Hindlimb muscle (tissue), 1 donor: ENCODE data around the gene DDC. TPM values are rescaled to one million over a fixed set of nuclear protein-coding genes. Genes with fewer than 3 reads are reported as not detected.

Experiments
- DNase-seq: peaks from one replicate; pipeline ENCODE4 v3.0.0-alpha.2; 2013
- polyA plus RNA-seq: library from polyadenylated mRNA; unstranded; fragments of 120-200 nt; gene quantifications from one replicate; pipeline ENCODE4 v1.2.1, GENCODE V29; 2013; ENCODE audit not compliant: insufficient read length

The DDC gene
- polyA plus RNA-seq: not detected

DNA sequence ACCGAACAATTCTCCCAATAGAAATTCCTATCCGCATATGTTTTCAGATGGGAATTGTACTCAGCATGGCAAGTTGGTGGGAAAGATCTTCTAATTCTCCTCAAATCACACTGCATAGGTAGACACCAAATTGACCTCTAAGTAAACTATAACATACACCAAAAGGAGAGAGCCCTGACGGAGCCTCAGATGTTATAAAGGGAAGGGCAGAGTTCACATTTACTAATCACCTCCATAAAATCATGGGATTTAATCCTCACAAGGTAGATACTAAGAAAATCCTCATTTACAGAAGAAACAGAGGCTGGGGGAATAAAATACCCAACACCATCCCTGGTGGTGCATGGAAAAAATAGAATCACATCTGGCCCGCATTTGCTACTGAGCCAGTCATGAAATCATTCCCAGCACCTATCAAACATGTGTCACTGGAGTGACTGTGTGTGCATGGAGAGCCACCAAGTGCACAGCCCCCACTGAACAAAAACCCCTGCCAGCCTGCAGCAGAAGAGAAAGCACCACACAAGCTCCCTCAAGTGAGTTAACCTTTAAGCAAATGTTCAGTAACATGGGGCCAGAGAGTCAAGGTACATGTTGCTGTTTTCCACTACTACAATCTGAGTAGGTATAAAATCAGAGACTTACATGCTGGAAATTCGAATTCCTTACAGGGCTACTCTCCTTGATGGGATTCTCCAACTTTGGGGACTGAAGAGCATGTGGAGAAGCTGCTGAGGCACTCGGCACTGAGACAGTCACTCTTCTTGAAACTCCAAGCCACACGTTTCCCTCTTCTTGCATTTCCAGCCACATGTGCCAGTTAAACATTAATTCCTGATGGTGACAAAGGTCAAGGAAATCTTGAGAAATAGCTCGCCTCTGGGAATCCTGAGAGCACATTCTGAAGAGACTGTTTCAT, at the start of gene DDC:
Gene DDC (minus strand): TSS at position 766 of the 919 bp plus-strand sequence. CDS start 21,320 bp downstream, outside the sequence.
- no peak for DNase-seq

GRCh38 chr7:50613473-50613872, 48.3 kb upstream of the DDC start:
- DNase-seq: no peak

DNA sequence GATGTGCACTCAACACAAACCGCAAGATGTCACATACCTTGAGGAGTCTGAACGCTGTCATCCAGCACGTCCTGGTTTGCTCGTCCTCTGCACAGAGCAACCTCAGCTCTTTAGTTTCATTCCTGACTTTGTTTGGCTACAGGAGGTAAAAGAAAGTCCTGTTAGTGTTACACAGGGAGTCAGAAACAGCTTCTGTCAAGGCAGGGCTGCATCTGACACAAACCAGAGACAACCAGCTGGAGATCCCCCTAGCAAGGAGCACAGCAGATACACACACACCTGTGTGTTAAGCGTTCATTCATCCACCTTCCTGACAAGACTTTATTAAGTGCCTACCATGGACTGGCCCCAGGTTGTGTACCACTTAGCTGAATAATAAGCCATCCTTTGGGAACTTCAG, 47.5 kb upstream of the DDC start:
- DNase-seq: no peak

- no peak for DNase-seq
Measured at GRCh38 chr7:50610521-50611277, 45.5 kb upstream of the DDC start.

DNA sequence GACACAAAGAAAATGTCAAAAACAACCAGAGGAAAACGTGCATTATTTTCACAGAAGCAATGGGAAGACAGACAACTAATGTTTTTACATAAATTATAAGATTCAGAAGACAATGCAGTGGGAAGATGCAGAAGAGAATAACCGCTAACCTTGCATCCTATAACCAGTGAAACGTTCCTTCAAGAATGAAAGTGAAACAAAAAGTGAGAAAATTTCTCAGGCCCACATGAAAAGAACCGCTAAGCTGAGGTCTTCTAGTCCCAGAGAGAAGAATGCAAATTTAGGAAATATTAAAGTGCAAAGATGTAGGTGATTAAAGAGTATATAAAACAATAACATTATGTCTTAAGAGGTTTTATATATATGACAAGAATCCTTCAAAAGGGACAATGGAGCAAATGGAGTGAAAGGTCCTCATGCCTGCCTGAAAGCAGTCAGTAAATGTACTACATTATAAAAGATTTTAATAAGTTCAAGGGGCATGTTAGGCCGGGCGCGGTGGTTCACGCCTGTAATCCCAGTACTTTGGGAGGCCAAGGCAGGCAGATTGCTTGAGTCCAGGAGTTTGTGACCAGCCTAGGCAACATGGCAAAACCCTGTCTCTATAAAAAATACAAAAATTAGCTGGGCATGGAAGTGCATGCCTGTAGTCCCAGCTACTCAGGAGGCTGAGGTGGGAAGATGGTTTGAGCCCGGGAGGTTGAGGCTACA, 43.1 kb upstream of the DDC start:
- no peak for DNase-seq

DNA sequence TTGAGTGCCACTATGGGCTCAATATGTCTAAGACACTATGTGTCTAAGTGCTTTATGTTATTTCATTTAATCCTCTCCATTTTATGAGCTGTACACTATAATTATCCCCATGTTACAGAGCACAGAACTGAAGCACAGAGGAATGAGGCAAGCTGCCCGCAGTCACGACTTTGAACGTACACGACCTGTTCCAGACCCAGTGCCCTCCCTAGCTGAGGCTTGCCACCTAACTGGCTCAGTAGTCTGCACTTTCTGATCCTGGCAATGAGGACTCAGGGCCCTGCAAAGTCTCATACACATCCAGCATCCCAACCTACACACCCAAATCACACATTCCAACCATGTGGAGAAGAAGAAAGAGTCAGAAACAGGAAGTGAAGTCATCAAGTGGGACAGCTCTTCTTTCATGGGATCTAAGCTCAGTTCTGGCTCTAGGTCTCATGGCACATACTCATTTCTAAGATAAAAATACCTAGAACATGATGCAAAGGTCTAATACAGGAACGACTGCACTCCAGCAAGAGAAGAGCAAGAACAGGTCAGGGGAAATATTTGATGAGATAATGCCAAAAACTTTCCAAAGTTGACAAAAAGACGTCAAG, 42.4 kb upstream of the DDC start:
- DNase-seq: no peak

GRCh38 chr7:50605059-50605458, 39.9 kb upstream of the DDC start:
- no peak for DNase-seq

- DNase-seq: no peak
Measured at GRCh38 chr7:50603287-50603686, 38.1 kb upstream of the DDC start.

DNA sequence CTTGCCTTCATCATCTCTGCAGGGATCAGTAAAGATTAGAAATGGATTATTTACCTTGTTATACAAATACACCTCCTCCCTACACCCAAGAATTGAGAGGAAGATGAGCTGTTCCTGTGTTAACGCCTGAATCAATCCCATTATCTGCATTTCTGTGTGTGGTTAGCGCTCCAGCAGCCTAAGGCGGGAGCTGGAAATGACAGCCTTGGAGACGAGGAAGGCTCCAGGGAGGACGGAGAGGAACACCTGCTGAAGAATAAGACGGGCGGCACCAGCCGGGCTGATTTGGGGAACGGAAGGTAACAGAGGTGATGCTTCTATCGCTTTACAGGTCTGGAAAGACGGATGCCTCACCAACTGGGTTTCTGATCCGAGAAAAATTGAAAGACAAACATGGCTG, 34.2 kb upstream of the DDC start:
- DNase-seq: no peak

DNA sequence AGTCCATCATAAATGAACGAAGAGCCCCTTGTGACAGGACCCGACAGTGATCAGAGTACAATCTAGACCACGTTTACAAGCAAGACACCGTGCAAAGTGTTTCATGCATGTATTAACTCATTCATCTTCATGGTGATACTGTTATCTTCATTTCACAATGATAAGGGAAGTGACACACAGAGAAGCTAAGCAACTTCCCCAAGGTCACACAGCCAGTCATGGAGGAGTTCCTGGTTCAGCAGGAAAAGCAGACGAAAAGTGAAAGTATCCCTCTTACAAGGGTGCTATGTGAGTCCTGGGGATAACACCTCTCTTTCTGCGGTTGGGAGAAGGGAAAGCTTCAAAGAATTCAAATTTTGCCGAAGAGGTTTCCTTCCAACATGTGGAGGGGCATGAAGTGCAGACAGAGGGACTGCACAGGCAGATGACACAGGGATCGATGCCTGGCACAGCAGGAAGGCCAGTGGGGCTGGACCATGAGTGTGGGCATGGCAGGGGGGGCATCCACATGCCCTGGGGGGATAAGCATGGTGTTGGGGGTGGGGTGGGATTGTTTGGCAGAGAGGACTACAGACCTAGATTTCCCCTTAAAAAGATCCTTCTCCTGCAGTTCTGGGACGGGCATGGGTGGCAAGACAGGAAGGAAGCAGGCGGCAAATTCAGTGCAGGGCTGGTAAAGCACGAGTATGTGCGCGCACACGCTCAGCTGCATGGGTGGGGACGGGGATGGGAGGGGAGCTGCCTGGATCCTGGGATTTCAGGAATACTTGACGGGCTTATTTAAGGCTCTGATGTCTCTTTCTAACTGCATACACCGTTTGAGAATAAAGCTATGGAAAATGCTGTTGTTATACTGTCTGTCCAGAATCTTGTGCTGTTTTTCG, 33.5 kb upstream of the DDC start:
- no peak for DNase-seq

GRCh38 chr7:50596484-50596883, 31.3 kb upstream of the DDC start:
- no peak for DNase-seq

GRCh38 chr7:50595491-50596102, 30.4 kb upstream of the DDC start:
- DNase-seq: no peak

DNA sequence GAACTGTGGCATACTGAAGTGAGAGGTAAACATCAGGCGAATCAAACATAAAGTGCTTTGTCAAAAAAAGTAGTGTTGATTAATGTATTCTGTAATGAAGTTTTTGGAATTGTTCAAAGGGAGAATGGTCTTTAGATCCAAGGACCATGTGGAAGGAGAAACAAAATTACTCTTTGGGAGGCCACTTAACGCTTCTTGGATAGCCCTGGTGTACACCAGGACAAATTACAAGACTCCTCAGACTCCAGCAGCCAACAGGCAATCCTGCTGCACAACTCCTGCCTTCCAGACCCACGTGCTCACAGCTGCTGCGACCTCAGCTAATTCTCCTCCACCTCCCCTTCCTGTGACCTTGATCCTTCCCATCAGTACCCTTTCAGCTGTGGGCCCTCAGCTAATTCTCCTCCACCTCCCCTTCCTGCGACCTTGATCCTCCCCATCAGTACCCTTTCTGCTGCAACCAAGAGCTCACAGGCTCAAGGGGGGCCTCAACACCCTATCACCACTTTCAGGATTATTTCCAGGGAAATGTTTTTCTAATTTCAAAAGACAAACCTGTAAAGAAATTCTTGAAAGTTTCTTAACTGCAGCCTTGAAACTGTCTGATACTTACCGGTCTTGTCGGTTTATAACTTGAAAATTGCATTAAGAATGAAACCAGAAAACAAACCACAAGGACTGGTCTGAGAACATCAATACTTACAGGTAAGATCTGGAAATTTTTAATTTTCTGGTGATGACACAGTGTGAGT, 29.7 kb upstream of the DDC start:
- no peak for DNase-seq

- DNase-seq: no peak
Measured at GRCh38 chr7:50594136-50594535, 28.9 kb upstream of the DDC start.

- no peak for DNase-seq
Measured at GRCh38 chr7:50592940-50593339, 27.7 kb upstream of the DDC start.

DNA sequence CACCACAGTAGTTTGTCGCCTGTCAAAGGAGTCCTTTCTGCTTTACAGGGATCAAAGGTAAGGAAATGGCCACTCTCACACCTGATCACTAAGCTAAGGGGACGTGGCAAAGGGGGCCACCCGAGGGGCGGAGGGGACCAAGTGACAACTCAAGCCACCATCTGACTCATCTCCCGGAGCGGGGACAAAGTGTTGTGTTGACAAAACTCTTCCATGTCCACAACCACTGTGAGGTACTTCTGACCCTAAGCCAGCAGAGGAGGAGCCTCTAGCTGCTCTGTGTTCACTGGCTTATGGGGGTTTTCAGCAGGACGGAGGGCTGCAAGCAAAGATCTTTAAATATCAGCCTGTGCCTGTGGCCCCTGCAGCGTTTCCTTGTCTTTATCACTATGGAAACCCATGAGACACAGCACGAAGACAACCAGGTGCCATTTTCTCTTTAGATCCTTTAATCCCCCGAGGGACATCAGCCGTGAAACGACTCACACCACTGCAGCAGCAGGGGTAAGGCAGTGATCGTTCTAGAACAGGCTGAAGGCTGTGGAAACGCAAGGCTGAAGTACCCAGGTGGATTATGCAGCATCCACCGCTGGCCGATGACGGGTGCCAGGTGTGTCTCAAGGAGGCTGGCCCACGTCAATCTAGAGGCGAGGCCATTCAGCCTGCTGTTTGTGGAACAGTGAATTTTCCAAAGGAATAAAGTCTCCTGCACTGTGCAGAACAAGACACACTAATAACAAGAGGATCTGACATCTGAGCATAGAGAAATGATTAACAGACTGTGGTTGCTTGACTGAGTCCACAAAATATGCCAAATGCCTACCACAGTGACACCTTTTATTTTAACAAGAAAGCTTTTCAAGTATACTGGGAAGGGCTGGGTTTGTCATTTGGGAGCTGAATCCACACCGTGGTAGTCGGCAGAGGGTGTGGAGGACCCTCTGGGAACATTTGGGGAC, 26.6 kb upstream of the DDC start:
- no peak for DNase-seq

GRCh38 chr7:50591098-50591479, 25.9 kb upstream of the DDC start:
- no peak for DNase-seq

DNA sequence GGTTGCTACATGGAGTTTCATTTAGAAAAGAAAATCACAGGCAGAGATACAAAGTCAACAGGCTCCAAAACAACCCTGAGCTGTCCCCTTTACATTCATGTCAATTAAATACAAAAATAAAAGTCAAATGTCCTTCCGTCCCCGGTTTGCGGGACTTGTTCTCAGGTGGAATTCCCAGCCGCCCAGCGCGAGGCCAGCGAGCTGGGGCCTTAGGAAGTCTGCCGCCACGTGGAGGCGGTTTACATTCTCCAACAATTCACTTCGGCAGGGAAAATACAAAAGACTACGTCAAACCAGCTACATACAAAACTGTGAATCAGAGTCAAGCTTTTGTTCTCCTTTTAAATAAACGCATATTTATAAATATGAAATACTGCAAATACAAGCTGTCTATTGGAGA, 25.3 kb upstream of the DDC start:
- DNase-seq: no peak

- no peak for DNase-seq
Measured at GRCh38 chr7:50589364-50589763, 24.2 kb upstream of the DDC start.
